Panc1 (cell line): ENCODE data around the gene USP9X.

Experiments
- CTCF ChIP-seq: fragments of 450-650 bp; IDR thresholded peaks from 2 replicates; pipeline ENCODE4 v1.5.1; 2017; ENCODE audit warnings: mild to moderate bottlenecking
- REST ChIP-seq, 2 experiments: IDR thresholded peaks; 2 replicates each; pipeline ENCODE4 v1.6.1; 2011 to 2012; ENCODE audit warnings: low read depth in 2 of 2, control low read depth in 1 of 2, low read length in 1 of 2, mild to moderate bottlenecking in 1 of 2, moderate library complexity in 1 of 2; ENCODE audit not compliant: insufficient read depth in 1 of 2
- SIN3A ChIP-seq: IDR thresholded peaks from 2 replicates; pipeline ENCODE4 v1.6.1; 2012; ENCODE audit warnings: low read depth, mild to moderate bottlenecking, low read length, moderate library complexity, borderline replicate concordance; ENCODE audit not compliant: insufficient read depth

- TF ChIP-seq CTCF (no peak), SIN3A (no peak), REST (IDR thresholded peaks at IDR 0.05; ENCODE audit: insufficient read depth in 1 of 2, low read depth in 2 of 2, low read length in 1 of 2) (no peak)
Observed at GRCh38 chrX:41084893-41085511, at the start of gene USP9X.
